ENCODE results near the gene EYS.
"Not testable (repeated sequence)": the region's sequence is repeated elsewhere in the genome, so short reads cannot be mapped to it uniquely, and the experiment has no call there.

The EYS gene

GRCh38 chr6:64000818-64001491 lies 1706.1 kb downstream of the EYS start:
- no peak for DNase-seq

- no peak for DNase-seq
Observed at GRCh38 chr6:63999613-64000012, 1707.4 kb downstream of the EYS start.

DNA sequence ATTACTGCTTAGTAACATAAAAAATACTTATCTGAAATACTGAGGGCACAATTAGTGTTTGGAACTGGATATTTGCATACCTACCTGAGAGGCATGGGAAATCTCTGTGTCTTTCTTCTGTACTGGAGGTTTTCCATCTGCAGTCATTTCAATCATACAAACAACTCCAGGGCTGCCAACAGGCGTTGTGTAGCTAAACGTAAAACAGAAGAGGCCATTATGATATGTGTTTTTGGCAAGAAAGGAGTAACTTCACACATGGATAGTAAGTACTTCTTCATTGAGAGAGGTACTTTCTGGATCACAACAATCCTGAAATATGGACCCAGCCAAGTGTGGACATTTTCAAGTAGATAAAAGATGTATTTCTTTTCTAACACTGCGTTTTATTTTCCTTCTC lies 1708.0 kb downstream of the EYS start:
- no peak for DNase-seq

- DNase-seq = no peak
Observed at GRCh38 chr6:63997734-63998133, 1709.3 kb downstream of the EYS start.

DNA sequence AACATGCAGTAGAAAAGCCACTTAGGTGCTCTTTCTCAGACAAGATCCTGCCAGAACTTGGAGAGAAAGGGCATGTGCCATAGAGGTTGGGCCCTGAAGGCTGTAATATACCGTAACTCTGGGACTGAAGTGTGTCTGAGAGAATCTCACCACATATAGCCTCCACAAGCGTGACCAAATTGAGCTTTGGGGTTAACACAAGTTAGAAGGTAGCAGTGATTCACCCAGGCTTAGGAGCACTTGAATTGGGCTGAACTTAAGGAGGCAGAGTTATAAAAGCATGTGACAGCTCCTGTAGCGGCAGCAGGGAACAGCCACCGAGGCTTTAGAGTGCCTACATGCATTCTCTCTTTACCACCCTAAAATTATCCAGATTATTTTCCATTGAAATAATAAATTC lies 1709.8 kb downstream of the EYS start:
- no peak for DNase-seq

- no peak for DNase-seq
Observed at GRCh38 chr6:63985223-63985622, 1721.8 kb downstream of the EYS start.

DNA sequence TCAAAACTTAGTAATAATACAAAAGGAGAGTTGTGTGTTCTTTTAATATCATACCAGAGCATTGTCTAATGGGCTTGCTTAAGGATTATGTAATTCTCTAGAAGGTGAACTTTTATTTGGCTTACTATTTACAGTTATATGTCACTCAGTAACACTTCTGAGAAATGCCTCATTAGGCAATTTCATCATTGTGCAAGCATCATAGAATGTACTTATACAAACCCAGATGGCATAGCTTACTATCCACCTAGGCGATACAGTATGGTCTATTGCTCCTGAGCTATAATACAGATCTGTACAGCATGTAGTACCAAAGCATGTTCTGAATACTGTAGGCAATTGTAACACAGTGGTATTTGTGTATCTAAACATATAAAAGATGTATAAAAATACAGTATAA lies 1731.3 kb downstream of the EYS start:
- DNase-seq = no peak

- no peak for DNase-seq
Observed at GRCh38 chr6:63968650-63969049, 1738.4 kb downstream of the EYS start.

DNA sequence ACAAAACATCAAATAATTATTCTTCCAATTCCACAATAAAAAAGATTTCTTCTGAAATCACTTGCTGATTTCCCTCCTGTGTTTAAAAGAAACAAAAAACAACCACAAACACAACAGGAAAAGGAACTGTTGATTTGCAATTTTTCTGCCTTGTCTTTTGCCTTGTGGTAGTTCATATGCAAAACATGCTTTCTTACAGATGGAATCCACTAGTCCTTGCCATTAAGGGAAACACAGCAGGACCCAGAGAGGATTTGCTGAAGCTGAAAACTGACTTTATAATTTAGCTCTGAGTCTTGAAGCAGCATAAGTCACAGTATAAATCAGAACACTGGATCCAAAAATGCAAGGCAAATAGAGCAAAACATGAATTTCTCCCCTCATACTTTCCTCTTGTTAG lies 1742.7 kb downstream of the EYS start:
- no peak for DNase-seq

GRCh38 chr6:63963769-63964315 lies 1743.2 kb downstream of the EYS start:
- no peak for DNase-seq

- DNase-seq = not testable (repeated sequence)
Observed at GRCh38 chr6:63953336-63954021, 1753.5 kb downstream of the EYS start.

GRCh38 chr6:63947792-63948529 lies 1759.1 kb downstream of the EYS start:
- no peak for DNase-seq

- no peak for DNase-seq
Observed at GRCh38 chr6:63945987-63946386, 1761.0 kb downstream of the EYS start.

DNA sequence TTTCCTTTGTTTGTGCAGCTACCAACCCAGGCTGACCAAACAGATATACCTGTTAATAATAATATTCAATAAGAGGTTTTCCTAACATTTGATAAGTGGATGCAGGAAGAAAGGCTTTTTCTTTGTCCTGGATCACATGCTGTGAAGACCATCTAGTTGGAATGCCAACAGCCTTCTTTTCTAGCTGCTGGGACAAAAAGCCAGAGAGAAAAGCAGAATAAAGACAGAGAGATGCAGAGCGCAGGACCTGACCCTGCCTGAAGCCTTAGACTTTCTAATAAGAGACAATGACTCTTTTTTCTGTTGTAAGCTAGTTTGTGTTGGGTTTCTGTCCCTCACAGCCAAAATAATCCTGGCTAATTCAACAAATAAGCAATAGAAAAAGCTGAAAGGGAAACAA lies 1763.2 kb downstream of the EYS start:
- no peak for DNase-seq

GRCh38 chr6:63941747-63942470 lies 1765.1 kb downstream of the EYS start:
- DNase-seq = no peak

GRCh38 chr6:63940056-63940455 lies 1767.0 kb downstream of the EYS start:
- no peak for DNase-seq

GRCh38 chr6:63936399-63936798 lies 1770.6 kb downstream of the EYS start:
- DNase-seq = no peak

DNA sequence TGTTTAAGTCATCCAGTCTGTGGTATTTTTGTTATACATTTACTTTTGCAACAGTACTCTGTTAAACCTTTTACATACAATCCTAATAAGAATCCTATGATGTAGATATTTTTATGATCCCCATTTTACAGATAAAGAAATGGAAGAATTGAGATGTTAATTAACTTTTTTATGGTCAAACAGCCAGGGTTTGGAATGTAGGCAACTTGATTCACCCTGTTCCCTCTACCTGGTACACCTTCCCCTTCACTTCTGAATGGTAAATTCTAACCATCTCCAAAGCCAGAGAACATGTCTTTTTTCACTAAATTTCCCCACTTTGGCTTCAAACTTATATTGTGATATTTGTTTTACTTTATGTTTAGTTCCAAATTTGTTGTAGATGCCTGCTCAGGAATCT lies 1771.3 kb downstream of the EYS start:
- DNase-seq = no peak

DNA sequence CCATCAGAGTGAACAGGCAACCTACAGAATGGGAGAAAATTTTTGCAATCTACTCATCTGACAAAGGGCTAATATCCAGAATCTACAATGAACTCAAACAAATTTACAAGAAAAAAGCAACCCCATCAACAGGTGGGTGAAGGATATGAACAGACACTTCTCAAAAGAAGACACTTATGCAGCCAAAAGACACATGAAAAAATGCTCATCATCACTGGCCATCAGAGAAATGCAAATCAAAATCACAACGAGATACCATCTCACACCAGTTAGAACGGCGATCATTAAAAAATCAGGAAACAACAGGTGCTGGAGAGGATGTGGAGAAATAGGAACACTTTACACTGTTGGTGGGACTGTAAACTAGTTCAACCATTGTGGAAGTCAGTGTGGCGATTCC lies 1773.1 kb downstream of the EYS start:
- DNase-seq = not testable (repeated sequence)

DNA sequence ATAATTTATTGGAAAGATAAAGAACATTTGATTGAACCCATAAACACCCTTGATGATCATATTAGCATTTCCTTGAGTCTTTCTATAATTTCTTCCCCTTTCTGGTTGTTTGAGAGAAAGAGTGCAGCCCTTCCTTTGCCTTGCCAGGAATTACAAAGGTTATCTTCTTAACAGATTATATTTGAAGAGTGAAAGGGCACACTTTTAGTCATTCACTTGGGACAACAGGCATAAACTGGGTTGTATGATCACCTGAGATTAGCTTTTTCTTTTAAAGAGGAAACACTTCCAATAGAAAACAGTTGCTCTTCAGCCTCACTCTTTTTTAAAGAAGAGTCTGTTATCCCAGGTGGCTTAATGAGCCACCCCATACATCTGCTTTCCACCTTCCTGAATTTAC lies 1776.2 kb downstream of the EYS start:
- no peak for DNase-seq

GRCh38 chr6:63929111-63929510 lies 1777.9 kb downstream of the EYS start:
- no peak for DNase-seq

- no peak for DNase-seq
Observed at GRCh38 chr6:63928613-63929012, 1778.4 kb downstream of the EYS start.

Measured in activated CD4-positive, alpha-beta T cell treated with anti-CD3 and anti-CD28 coated beads, Interleukin-10, Interleukin-2, amounts not matched to agents 100 ng/mL and 50 ng/mL, durations not matched to agents 16 hours and 8 hours (primary cell).